PFSK-1 (cell line): ENCODE results near the gene SERPINB10.

ENCODE experiments used
- FOXP2 ChIP-seq: optimal IDR thresholded peaks from 2 replicates; pipeline ENCODE3; 2011; ENCODE audit warnings: borderline replicate concordance, control low read depth, inconsistent platforms; ENCODE audit not compliant: insufficient read depth; ENCODE audit errors: extremely low read length, extremely low read depth
- POLR2AphosphoS5 ChIP-seq: IDR thresholded peaks from 2 replicates; pipeline ENCODE4 v1.6.1; 2012; ENCODE audit warnings: low read depth, mild to moderate bottlenecking, control low read depth, low read length, moderate library complexity
- REST ChIP-seq, 2 experiments: IDR thresholded peaks; 2 replicates each; pipeline versions ENCODE4 v1.6.1 to v1.8.0; 2011 to 2012; ENCODE audit warnings: low read depth in 2 of 2, low read length in 2 of 2, control low read depth in 1 of 2, inconsistent platforms in 1 of 2, mild to moderate bottlenecking in 1 of 2, moderate library complexity in 1 of 2; ENCODE audit not compliant: insufficient read depth in 1 of 2
- SIN3A ChIP-seq: IDR thresholded peaks from 2 replicates; pipeline ENCODE4 v1.6.1; 2012; ENCODE audit warnings: mild to moderate bottlenecking, low read length, moderate library complexity, borderline replicate concordance; ENCODE audit not compliant: insufficient read depth
- TAF1 ChIP-seq: IDR thresholded peaks from 2 replicates; pipeline ENCODE4 v1.6.1; 2012; ENCODE audit warnings: low read length, control low read depth, borderline replicate concordance; ENCODE audit not compliant: insufficient read depth

The SERPINB10 gene

GRCh38 chr18:63969942-63970808 lies 62.4 kb downstream of the SERPINB10 start, which contains the start of gene SERPINB8:
Gene SERPINB8, plus strand, starts transcription at chr18:63970081. Its CDS starts 8,228 bp downstream, at chr18:63978309.
- TF ChIP-seq FOXP2 (peak; percentile 83), SIN3A (no peak), TAF1 (peak; percentile 56; the same call in 1 of the 2 replicates), POLR2AphosphoS5 (peak; percentile 78), REST (IDR thresholded peaks at IDR 0.05; ENCODE audit: insufficient read depth in 1 of 2, low read depth in 2 of 2, low read length in 2 of 2) (peak in 1 of 2 experiments; percentile 27; a peak in 1 of 4 replicates)

- TF ChIP-seq TAF1: no peak
- TF ChIP-seq FOXP2: no peak
- TF ChIP-seq SIN3A: no peak
Measured at GRCh38 chr18:63970809-63971205, 63.0 kb downstream of the SERPINB10 start.

GRCh38 chr18:63971320-63972001 lies 63.7 kb downstream of the SERPINB10 start:
- TF ChIP-seq FOXP2 (no peak), TAF1 (no peak), POLR2AphosphoS5 (no peak), REST (IDR thresholded peaks at IDR 0.05; ENCODE audit: insufficient read depth in 1 of 2, low read depth in 2 of 2, low read length in 2 of 2) (no peak), SIN3A (no peak)

GRCh38 chr18:63972002-63972376 lies 64.2 kb downstream of the SERPINB10 start:
- TF ChIP-seq REST (IDR thresholded peaks at IDR 0.05; ENCODE audit: insufficient read depth in 1 of 2, low read depth in 2 of 2, low read length in 2 of 2) (no peak), FOXP2 (no peak), SIN3A (no peak), TAF1 (no peak), POLR2AphosphoS5 (no peak)

GRCh38 chr18:63974991-63975390 lies 67.2 kb downstream of the SERPINB10 start:
- no peak for TF ChIP-seq SIN3A
- TF ChIP-seq FOXP2: no peak
- no peak for TF ChIP-seq TAF1
- TF ChIP-seq REST (IDR thresholded peaks at IDR 0.05; ENCODE audit: insufficient read depth in 1 of 2, low read depth in 2 of 2, low read length in 2 of 2): no peak
- TF ChIP-seq POLR2AphosphoS5: no peak
